DND-41 (cell line): ENCODE results near the gene ZKSCAN3.

Experiments
- EZH2 ChIP-seq: IDR thresholded peaks from 3 replicates; pipeline ENCODE4 v1.6.1; 2012; ENCODE audit warnings: borderline replicate concordance, low read depth, mild to moderate bottlenecking, moderate library complexity, low read length, inconsistent platforms; ENCODE audit not compliant: severe bottlenecking
- TF ChIP-seq, protein P1 (sequence below): IDR thresholded peaks from 2 replicates; pipeline ENCODE4 v1.5.1; 2012; ENCODE audit warnings: borderline replicate concordance, low read length, moderate library complexity, mild to moderate bottlenecking; ENCODE audit not compliant: poor library complexity, severe bottlenecking; ENCODE audit errors: extremely low read depth

DNA sequence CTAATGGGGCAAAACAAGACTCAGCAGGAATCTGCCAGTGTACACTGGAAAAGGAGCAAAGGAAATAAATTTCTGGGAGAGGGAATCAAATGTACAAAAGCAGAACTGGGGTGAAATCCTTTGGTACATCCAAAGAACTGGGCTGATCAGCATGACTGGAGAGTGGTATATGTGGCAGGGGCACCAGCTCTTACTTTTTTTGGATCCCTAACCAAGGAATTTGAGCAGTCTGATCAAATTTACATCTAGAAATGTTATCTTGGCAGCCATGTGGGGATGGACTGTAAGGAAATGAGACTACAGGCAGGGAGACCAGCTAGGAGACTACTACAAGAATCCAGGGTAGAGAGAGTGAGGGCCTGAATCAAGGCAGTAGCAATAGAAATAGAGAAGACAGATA lies 12.6 kb upstream of the ZKSCAN3 start:
- TF ChIP-seq, protein P1, sequence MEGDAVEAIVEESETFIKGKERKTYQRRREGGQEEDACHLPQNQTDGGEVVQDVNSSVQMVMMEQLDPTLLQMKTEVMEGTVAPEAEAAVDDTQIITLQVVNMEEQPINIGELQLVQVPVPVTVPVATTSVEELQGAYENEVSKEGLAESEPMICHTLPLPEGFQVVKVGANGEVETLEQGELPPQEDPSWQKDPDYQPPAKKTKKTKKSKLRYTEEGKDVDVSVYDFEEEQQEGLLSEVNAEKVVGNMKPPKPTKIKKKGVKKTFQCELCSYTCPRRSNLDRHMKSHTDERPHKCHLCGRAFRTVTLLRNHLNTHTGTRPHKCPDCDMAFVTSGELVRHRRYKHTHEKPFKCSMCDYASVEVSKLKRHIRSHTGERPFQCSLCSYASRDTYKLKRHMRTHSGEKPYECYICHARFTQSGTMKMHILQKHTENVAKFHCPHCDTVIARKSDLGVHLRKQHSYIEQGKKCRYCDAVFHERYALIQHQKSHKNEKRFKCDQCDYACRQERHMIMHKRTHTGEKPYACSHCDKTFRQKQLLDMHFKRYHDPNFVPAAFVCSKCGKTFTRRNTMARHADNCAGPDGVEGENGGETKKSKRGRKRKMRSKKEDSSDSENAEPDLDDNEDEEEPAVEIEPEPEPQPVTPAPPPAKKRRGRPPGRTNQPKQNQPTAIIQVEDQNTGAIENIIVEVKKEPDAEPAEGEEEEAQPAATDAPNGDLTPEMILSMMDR, result no peak
- TF ChIP-seq EZH2, result no peak
